Neural progenitor cell (in vitro differentiated cells): ENCODE results near the gene PLCG2.

Experiments used
- EZH2 ChIP-seq: fragments of 200-600 bp; sonication (generic); IDR thresholded peaks from 2 replicates; pipeline ENCODE4 v1.6.1; 2017; ENCODE audit warnings: antibody characterized with exemption, mild to moderate bottlenecking, moderate library complexity
- EZH2phosphoT487 ChIP-seq: fragments of 200-600 bp; sonication (generic); IDR thresholded peaks from 2 replicates; pipeline ENCODE4 v1.6.1; 2017; ENCODE audit warnings: antibody characterized with exemption
- TF ChIP-seq, protein P1 (sequence below): fragments of 200-600 bp; sonication (generic); IDR thresholded peaks from 2 replicates; pipeline ENCODE4 v1.5.1; 2017; ENCODE audit warnings: antibody characterized with exemption, mild to moderate bottlenecking

DNA sequence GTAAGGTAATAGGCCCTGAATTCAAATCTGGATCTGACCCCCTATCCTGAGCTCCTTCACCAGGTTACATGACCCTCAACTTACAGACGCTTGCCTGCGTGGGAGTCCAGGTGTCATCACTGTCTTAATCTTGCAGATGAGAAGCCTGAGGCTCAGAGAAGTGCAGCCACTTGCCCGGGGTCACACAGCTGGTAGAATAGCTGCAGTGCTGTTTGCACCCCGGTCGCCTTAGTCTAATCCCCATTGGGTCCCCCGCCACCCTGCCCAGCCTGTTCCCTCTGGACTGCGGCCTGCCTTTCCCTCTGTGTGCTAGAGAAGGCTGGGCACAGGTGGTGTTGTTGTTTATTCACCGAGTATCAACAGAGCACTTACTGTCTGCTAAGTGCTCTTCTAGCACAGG, 125.2 kb downstream of the PLCG2 start:
- TF ChIP-seq, protein P1, sequence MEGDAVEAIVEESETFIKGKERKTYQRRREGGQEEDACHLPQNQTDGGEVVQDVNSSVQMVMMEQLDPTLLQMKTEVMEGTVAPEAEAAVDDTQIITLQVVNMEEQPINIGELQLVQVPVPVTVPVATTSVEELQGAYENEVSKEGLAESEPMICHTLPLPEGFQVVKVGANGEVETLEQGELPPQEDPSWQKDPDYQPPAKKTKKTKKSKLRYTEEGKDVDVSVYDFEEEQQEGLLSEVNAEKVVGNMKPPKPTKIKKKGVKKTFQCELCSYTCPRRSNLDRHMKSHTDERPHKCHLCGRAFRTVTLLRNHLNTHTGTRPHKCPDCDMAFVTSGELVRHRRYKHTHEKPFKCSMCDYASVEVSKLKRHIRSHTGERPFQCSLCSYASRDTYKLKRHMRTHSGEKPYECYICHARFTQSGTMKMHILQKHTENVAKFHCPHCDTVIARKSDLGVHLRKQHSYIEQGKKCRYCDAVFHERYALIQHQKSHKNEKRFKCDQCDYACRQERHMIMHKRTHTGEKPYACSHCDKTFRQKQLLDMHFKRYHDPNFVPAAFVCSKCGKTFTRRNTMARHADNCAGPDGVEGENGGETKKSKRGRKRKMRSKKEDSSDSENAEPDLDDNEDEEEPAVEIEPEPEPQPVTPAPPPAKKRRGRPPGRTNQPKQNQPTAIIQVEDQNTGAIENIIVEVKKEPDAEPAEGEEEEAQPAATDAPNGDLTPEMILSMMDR: no peak
- no peak for TF ChIP-seq EZH2phosphoT487
- no peak for TF ChIP-seq EZH2
